GM19240 (cell line): ENCODE measurements around the gene RBFOX1.
"Not testable (repeated sequence)": the region's sequence is repeated elsewhere in the genome, so short reads cannot be mapped to it uniquely, and the experiment has no call there.

ENCODE experiments used
- DNase-seq: peaks from one replicate; pipeline ENCODE4 v3.0.0; 2011; ENCODE audit warnings: low spot score; ENCODE audit not compliant: insufficient read length

Gene RBFOX1

GRCh38 chr16:7458144-7458543, 125.5 kb downstream of the RBFOX1 start:
- no peak for DNase-seq

DNA sequence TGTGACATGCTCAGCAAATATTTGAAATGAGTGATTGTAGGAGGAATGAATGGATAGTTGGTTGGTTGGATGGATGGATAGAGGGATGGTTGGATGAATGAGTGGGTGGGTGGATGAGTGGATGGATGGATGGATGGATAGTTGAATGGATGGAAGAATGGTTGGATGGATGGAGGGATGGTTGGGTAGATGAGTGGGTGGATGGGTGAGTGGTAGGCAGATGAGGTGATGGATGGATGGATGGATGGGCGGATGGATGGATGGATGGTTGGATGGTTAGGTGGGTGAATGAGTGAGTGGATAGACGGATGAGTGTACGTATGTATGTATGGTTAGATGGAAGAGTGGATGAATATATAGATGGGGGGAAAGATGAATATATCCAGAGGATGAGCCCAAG, 137.7 kb downstream of the RBFOX1 start:
- no peak for DNase-seq

DNA sequence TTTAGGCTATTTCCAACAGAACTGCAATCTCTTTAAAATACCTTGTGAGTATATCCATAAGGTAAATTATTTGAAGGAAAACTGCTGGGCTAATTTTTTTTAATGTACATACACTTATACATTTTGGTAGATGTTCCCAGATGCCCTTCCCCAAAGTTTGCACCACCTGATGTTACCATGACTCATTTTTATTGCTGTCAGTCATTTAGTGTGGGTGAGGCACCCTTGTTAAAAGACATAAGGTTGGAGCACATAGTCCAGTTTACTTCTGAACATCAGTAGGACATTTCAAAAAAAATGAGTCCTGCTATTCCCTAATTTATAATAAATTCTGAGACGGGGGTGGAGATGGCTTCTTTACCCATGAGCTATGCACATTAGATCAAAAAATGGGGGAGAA, 138.6 kb downstream of the RBFOX1 start:
- no peak for DNase-seq

DNA sequence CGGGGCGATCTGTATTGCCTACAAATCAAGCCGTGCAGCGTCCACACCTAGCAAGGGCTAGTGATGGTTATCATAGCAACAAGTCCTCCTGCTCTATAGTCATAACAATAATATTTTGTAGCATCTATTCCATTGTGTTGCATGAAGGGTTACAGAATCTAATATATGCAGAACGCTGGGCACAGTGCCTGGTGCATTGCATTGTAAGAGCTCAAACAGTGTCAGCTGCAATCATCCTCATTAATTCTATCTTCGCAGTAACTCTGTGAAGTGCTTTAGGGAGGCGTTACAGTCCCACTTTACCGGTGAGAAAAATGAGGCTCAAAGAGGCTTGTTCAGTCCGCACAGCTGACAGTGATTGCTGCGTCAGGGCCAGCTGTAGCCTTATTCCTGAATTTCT, 149.4 kb downstream of the RBFOX1 start:
- no peak for DNase-seq

DNA sequence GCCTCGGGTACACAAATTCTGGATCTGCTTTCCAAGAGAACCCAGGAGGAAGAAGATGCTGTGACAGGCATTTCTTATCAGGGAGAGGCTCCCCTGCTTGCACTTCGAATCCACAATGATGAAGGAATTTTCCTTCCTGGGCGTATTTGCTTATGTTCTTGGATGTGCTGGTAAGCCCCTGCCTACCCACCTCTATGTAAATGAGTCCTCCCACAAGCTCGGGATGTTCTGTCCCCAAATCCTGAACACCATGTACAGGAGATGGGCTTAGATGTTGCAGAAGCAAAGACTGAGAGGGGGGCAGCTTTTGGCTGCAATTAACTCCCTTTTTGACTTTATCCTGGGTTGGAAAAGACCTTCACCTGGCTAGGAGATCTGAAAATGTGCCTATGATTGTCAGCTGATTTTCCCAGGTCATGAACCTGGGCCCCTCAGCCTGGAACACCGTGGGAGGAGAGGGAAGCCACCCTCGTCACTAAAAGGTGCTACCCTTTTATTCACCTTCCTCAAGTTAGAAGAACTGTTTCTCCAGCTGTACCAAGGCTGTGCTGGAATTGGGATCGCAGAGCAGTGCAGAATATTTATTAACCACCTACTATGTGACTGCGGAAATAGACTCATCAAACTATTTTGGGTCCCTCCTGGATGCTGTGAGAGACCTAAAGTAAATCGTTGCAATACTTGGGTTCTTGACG, 150.1 kb downstream of the RBFOX1 start:
- DNase-seq, result no peak

- no peak for DNase-seq
Observed at GRCh38 chr16:7487574-7488323, 155.1 kb downstream of the RBFOX1 start.

- no peak for DNase-seq
Observed at GRCh38 chr16:7492122-7492521, 159.5 kb downstream of the RBFOX1 start.

GRCh38 chr16:7493133-7493532, 160.5 kb downstream of the RBFOX1 start:
- no peak for DNase-seq

DNA sequence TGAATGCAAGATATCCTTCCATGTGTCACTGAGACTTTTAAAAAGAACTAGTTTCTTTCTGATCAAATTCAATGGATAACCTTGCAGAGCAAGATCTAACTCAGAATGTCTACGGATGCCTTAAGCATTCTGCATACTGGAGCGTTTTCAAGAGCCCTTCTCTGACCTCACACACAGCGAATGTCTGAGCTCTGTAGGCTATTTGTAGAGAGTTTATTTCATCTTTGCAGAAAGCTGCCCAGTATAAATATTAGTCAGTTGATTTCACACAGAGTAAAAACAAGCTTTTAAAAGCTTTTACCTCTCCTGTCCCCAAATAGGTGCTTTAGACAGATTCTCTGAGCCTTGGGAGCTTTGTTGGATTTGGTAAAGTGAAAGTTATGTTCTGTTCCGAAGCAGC, 165.0 kb downstream of the RBFOX1 start:
- no peak for DNase-seq

DNA sequence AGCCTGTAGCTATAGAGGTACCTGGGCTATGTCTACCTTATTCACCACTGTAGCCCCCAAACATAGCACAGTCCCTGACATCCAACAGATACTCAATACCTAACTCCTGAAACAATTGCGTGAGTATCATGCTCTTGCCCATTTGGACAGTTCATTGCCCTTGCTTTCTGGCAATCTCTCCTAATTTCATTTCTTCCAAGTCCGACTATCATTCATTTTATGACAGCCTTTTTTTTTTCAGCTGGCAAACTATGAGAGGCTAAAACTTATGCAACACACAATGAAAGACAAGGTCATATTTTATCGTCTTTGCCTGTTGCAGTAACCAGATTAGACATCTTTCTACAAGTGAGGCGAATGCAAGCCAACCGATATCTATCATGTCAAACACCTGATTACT, 169.2 kb downstream of the RBFOX1 start:
- no peak for DNase-seq

- DNase-seq, result not testable (repeated sequence)
Observed at GRCh38 chr16:7502591-7503157, 170.0 kb downstream of the RBFOX1 start.

GRCh38 chr16:7503666-7504065, 171.0 kb downstream of the RBFOX1 start:
- DNase-seq, result no peak

GRCh38 chr16:7504844-7505243, 172.2 kb downstream of the RBFOX1 start:
- DNase-seq, result no peak

GRCh38 chr16:7505495-7505894, 172.8 kb downstream of the RBFOX1 start:
- no peak for DNase-seq

DNA sequence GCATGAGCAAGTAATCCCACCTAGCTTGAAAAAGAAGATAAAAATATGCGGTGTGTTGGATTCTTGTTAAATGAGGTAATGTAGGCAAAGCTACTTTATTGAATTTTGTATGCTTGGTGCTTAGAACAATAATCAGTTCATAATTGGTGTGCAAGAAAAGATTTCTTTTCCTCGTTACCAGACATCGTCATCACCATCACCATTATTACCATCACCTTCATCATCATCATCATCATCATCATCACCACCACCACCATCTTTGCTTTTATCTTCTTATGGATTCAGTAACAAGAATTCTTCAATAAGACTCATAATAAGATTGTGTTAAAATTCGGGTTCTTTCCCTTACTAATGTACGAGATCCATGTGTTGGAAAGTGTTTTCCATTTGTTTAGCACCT, 173.7 kb downstream of the RBFOX1 start:
- DNase-seq, result no peak

- DNase-seq, result no peak
Observed at GRCh38 chr16:7508656-7509055, 176.0 kb downstream of the RBFOX1 start.

DNA sequence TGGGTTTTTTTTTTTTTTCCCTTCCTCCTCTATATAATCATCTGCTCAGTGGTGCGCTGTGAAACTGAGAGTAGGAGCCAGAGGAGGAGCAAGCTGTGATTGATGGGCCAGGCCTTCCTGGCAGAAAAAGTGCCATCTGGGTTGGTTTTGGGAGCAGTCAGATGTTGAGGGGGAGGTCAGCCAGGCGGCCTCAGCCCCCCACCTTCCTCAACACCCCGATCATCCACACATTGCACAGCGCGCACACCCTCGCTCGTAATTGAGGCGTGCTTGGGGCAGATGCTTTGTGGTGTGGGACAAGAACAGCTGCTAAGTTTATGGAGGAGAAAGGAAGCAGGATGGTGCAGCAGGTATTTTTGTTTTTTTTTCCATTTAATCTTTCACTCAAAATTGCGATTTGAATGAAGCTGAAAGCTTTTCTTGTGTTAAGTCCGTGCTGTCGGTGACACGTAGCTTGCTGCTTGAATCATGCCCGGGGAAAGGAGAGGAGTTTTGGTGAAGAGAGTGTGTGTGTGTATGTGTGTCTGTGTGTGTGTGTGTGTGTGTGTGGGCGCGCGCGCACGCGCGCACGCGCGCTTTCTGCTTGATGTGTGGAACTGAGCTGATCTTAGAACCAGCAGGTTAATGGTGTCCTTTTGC, 177.4 kb downstream of the RBFOX1 start:
- no peak for DNase-seq

GRCh38 chr16:7511549-7512260, 179.1 kb downstream of the RBFOX1 start:
- no peak for DNase-seq

- DNase-seq, result no peak
Observed at GRCh38 chr16:7512503-7512902, 179.9 kb downstream of the RBFOX1 start.

DNA sequence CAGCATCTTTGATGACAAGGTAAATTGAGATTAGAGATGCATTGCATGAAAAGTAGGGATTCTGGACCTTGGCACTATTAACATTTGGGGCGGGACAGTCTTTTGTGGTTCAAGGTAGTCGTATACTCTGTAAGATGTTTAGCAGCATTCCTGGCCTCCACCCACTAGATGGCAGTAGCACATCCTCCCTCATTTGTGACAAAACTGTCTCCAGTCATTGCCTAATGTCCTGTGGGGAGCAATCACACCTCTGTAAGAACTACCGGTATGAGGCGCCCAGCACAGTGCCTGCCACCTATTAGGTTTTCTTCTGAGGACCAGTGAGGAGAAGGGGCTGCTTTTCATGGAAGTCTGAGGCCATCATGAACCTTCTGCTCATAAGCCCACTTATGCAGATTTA, 180.8 kb downstream of the RBFOX1 start:
- DNase-seq, result no peak

GRCh38 chr16:7515543-7515942, 182.9 kb downstream of the RBFOX1 start:
- no peak for DNase-seq

GRCh38 chr16:7517496-7517895, 184.9 kb downstream of the RBFOX1 start:
- DNase-seq, result no peak
